Fibroblast of mammary gland (primary cell): ENCODE results near the gene PCDHAC2.

Source experiments
- DNase-seq: peaks from one replicate; pipeline ENCODE4 v3.0.0-alpha.2; 2010; ENCODE audit warnings: low read depth
- H3K4me3 ChIP-seq: 2 replicates; pipeline ENCODE4 v1.5.1; 2011; ENCODE audit warnings: low read depth, mild to moderate bottlenecking, low read length, moderate library complexity; ENCODE audit not compliant: control insufficient read depth
- CTCF ChIP-seq: conservative IDR thresholded peaks from 2 replicates; pipeline ENCODE4 v1.5.1; 2011; ENCODE audit warnings: low read depth, low read length, inconsistent platforms; ENCODE audit not compliant: control insufficient read depth, insufficient read depth

PCDHAC2 gene

GRCh38 chr5:141001844-141002604 is 35.7 kb downstream of the PCDHAC2 start:
- H3K4me3 ChIP-seq: peak overlapping the region; percentile 17
- TF ChIP-seq CTCF: no peak
- DNase-seq: peak; percentile 2

DNA sequence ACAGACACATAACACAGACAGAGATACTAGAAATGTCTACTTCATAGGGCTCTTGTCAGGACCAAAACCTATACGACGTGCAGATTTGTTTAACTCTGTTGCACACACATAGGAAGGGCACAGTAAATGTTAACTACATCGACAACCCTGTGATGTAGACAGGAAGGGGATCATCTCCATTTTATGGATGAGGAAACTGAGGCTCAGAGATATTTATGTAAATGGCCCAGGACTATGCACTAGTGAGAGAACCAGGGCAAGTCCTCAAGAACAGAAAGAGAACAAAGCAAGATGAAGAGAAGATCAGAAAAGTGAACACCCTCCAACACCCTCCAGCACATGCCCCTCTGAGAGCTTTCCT is 36.3 kb downstream of the PCDHAC2 start:
- DNase-seq: no peak
- TF ChIP-seq CTCF: no peak
- no peak overlapping the region for H3K4me3 ChIP-seq

DNA sequence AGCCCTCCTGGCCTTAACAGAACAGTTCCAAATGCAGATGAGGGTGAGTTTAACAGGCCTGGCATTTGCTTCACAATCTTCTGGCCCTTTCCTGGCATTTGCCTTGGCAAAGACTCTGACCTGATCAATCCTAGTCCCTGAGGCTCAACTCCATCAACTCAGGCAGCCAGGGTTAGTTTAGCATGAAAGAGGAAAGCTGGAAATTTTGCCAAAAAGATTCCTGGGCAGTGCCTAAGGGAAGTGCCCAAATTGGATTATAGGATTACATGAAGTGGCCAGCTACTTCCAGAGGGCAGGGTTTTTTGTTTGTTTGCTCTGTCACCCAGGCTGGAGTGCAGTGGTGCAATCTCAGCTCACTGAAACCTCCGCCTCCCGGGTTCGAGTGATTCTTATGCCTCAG is 36.8 kb downstream of the PCDHAC2 start:
- TF ChIP-seq CTCF: no peak
- DNase-seq: no peak
- H3K4me3 ChIP-seq: no peak overlapping the region

GRCh38 chr5:141003791-141004611 is 37.7 kb downstream of the PCDHAC2 start:
- DNase-seq: no peak
- no peak overlapping the region for H3K4me3 ChIP-seq
- TF ChIP-seq CTCF: no peak

DNA sequence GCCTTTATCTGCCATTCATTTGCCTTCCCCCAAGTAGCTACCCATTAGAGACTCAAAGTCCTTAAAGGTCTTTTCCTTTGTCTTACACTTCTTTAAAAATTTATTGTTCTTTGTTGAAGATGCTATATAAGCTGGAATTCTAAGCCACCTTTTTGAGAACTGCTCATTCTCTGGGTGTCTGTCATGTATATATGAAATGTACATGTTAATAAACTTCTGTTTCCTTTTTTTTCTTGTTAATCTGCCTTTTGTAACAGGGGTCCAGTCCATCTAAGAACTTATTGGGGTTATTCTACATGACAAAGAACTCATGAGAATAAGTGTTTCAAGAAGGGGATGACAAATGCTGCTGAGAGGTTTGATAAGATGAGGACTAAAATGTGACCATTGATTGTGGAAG is 41.5 kb downstream of the PCDHAC2 start:
- no peak for TF ChIP-seq CTCF
- DNase-seq: no peak

DNA sequence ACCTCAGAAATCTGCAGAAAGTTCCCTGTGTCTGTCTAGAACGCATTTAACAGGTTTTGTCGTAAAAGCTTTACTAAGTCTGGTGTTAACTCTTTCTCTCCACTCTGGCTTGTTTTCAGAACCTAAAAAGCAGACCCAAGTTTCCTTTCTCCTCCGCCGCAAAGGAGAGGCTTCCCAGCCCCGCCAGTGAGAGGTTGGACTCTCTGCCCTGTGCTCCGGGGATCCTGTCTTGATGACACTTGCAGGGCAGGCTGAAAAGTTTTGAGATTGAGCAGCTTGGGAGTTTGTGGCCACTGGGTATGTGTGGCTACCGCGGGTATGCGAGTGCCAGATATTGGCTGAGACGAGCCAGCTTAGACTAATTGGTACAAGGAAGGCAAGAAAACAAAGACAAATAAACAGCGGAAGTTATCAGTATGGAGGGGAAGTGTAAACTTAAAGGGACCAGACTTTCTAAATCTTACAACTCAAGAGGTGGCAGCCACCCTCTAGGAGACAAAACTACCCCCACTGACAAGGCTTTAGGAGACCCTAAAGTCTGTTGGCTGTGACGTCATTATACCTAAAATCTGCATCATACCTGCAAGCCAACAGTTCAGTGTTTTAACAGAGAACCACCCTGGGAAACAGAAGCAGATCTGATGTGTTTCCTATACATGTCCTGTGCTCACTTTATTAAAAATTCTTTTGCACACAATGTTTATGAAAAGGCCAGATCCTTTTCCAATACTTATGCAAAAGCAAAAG is 43.9 kb downstream of the PCDHAC2 start:
- DNase-seq: no peak
- no peak overlapping the region for H3K4me3 ChIP-seq
- no peak for TF ChIP-seq CTCF

More for the DNA sequence above, 41.5 kb downstream of the PCDHAC2 start:
- H3K4me3 ChIP-seq: no peak overlapping the region
